ENCODE data around the gene BEAN1.

DNA sequence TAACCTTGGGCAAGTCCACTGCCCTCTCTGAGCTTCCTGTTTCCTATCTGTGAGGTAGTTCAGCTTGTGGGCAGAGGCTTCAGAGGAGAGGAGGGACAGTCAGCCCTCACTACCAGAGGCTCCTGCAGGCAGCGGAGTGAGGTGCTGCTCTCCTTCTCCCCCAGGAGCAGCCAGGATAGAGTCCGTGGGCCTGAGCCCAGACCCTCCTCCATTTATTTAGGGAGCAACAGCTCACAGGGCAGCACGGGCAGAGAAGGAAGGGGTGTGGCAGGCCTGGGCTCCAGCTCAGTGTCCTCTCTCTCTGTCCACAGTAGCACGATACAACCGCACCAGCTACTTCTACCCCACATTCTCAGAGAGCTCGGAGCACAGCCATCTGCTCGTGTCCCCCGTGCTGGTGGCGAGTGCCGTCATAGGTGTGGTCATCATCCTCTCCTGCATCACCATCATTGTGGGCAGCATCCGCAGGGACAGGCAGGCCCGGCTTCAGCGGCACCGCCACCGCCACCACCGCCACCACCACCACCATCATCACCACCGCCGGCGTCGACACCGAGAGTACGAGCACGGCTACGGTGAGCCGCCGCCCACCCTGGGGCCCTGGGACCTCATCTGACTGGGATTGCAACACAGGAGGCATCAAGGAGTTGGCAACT lies 42.3 kb downstream of the BEAN1 start:
- TF ChIP-seq CTCF (conservative IDR thresholded peaks at IDR 0.05 in 1 of 2, IDR thresholded peaks at IDR 0.05 in 1 of 2; ENCODE audit: extremely low read depth in 1 of 2, insufficient read depth in 1 of 2, low read depth in 1 of 2, low read length in 2 of 2) (no peak), EZH2 (IDR thresholded peaks at IDR 0.05; ENCODE audit: borderline replicate concordance, low read length) (no peak)
